ENCODE results near the gene GRHPR.

GRHPR gene

DNA sequence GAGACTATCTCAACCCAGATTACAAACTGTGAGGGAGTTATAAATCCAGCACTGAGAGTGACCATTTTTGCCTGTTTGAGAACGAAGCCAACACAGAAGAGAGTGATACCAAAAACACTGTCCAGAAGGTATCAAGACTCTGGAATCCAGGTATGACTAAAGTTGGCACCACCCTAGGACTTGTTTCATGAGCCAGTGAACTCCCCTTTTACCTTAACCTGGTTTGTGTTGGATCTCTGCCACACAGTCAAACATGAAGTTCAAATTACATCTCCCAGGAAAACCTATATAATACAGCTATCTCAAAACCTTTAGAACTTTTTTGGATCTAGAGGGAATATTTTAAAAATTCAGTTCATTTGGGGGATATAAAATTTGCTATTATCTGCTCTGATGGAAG lies 31.3 kb downstream of the GRHPR start:
- Histone ChIP-seq H3K9me3 (ENCODE audit: control extremely low read depth in 1 of 5, control insufficient read depth in 4 of 5, insufficient read depth in 2 of 5, low read depth in 1 of 5, low read length in 4 of 5) (peaks cover 0 to 4% (median 0%) of the 10 kb centered on the region in 5 experiments), H3K27me3 (replicated peaks in 2 of 5; ENCODE audit: control insufficient read depth in 4 of 5, insufficient read depth in 5 of 5, low read length in 4 of 5) (no peaks in the 10 kb centered on the region), H3K4me1 (ENCODE audit: control extremely low read depth in 1 of 4, control insufficient read depth in 4 of 4, insufficient read depth in 4 of 4, low read length in 3 of 4) (peaks cover 0 to 3% (median 2%) of the 10 kb centered on the region in 4 experiments), H3K36me3 (ENCODE audit: control insufficient read depth in 4 of 4, insufficient read depth in 4 of 4, low read length in 3 of 4) (peaks cover 3 to 18% (median 10%) of the 10 kb centered on the region in 4 experiments), H3K27ac (ENCODE audit: insufficient read depth in 1 of 2, low read depth in 1 of 2, low read length in 2 of 2, poor library complexity in 1 of 2, severe bottlenecking in 2 of 2) (no peak overlapping the region), H3K4me3 (ENCODE audit: control insufficient read depth in 1 of 7, extremely low read depth in 1 of 7, insufficient read depth in 4 of 7, low read depth in 2 of 7, low read length in 6 of 7) (no peak overlapping the region)
- ChIA-PET POLR2A (no interaction called here), CTCF (no interaction called here)
- DNase-seq = no peak
- WGBS (ENCODE audit: insufficient coverage) = 100% methylated on average over 1 of the region's 1 CpG

GRCh38 chr9:37454238-37454637 lies 31.7 kb downstream of the GRHPR start:
- Histone ChIP-seq H3K4me1 (ENCODE audit: control extremely low read depth in 1 of 4, control insufficient read depth in 4 of 4, insufficient read depth in 4 of 4, low read length in 3 of 4) (peaks cover 0 to 3% (median 2%) of the 10 kb centered on the region in 4 experiments), H3K27me3 (replicated peaks in 2 of 5; ENCODE audit: control insufficient read depth in 4 of 5, insufficient read depth in 5 of 5, low read length in 4 of 5) (no peaks in the 10 kb centered on the region), H3K9me3 (ENCODE audit: control extremely low read depth in 1 of 5, control insufficient read depth in 4 of 5, insufficient read depth in 2 of 5, low read depth in 1 of 5, low read length in 4 of 5) (peaks cover 0 to 4% (median 0%) of the 10 kb centered on the region in 5 experiments), H3K27ac (ENCODE audit: insufficient read depth in 1 of 2, low read depth in 1 of 2, low read length in 2 of 2, poor library complexity in 1 of 2, severe bottlenecking in 2 of 2) (no peak overlapping the region), H3K4me3 (ENCODE audit: control insufficient read depth in 1 of 7, extremely low read depth in 1 of 7, insufficient read depth in 4 of 7, low read depth in 2 of 7, low read length in 6 of 7) (no peak overlapping the region), H3K36me3 (ENCODE audit: control insufficient read depth in 4 of 4, insufficient read depth in 4 of 4, low read length in 3 of 4) (peaks cover 3 to 18% (median 10%) of the 10 kb centered on the region in 4 experiments)
- no peak for DNase-seq
- CTCF ChIA-PET = interaction anchor here (1.3 kb wide), 1 partner anchor 8 kb away, joined by 3 read pairs; no protein-coding TSS in a partner anchor
- POLR2A ChIA-PET = no interaction called here

DNA sequence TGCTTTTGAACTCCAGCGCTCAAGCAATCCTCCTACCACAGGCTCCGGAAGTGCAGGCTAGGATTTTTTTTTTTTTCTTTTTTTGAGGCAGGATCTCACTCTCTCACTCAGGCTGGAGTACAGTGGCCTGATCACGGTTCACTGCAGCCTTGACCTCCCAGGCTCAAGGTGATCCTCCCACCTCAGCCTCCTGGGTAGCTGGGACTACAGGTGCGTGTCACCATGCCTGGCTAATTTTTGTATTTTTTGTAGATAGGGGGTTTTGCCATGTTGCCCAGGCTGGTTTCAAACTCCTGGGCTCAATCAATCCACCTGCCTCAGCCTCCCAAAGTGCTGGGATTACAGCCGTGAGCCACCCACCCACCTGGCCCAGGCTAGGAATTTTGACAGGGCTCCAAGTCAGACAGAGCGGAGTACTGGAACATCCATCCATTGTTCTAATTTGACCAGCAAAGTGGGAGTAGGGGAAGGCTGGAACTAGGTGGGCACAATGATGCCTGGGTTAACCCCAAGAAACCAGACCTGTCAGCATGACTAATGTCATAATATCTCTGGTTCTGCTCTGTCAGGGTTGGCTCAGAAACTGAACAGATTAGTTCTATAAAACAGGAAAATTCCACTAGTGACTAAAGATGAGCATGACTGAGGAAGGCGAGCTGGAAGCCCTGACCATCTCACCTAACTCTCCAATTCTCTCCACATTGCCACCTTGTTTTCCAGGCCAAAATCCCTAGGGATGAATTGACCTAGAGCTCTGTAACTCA lies 33.6 kb downstream of the GRHPR start:
- POLR2A ChIA-PET = no interaction called here

GRCh38 chr9:37456817-37457216 lies 34.3 kb downstream of the GRHPR start:
- ChIA-PET POLR2A (no interaction called here), CTCF (interaction anchor here (0.9 to 1.1 kb wide), 2 partner anchors 41 to 50 kb away, joined by 3 read pairs; no protein-coding TSS in a partner anchor)
- H3K27me3 ChIP-seq (replicated peaks in 2 of 5; ENCODE audit: control insufficient read depth in 4 of 5, insufficient read depth in 5 of 5, low read length in 4 of 5) = no peaks in the 10 kb centered on the region
- DNase-seq = no peak
- peaks cover 0 to 10% (median 5%) of the 10 kb centered on the region in 4 experiments for H3K36me3 ChIP-seq (ENCODE audit: control insufficient read depth in 4 of 4, insufficient read depth in 4 of 4, low read length in 3 of 4)
- no peak overlapping the region for H3K27ac ChIP-seq (ENCODE audit: insufficient read depth in 1 of 2, low read depth in 1 of 2, low read length in 2 of 2, poor library complexity in 1 of 2, severe bottlenecking in 2 of 2)
- no CpG with 5 or more reads among the region's 1 CpG for WGBS (ENCODE audit: insufficient coverage)
- H3K4me3 ChIP-seq (ENCODE audit: control insufficient read depth in 1 of 7, extremely low read depth in 1 of 7, insufficient read depth in 4 of 7, low read depth in 2 of 7, low read length in 6 of 7) = no peak overlapping the region
- peaks cover 0 to 4% (median 0%) of the 10 kb centered on the region in 5 experiments for H3K9me3 ChIP-seq (ENCODE audit: control extremely low read depth in 1 of 5, control insufficient read depth in 4 of 5, insufficient read depth in 2 of 5, low read depth in 1 of 5, low read length in 4 of 5)
- H3K4me1 ChIP-seq (ENCODE audit: control extremely low read depth in 1 of 4, control insufficient read depth in 4 of 4, insufficient read depth in 4 of 4, low read length in 3 of 4) = peaks cover 0 to under 1% (median 0%) of the 10 kb centered on the region in 4 experiments

More for the DNA sequence above, 33.6 kb downstream of the GRHPR start:
- Histone ChIP-seq H3K27ac (ENCODE audit: insufficient read depth in 1 of 2, low read depth in 1 of 2, low read length in 2 of 2, poor library complexity in 1 of 2, severe bottlenecking in 2 of 2) (no peak overlapping the region), H3K36me3 (ENCODE audit: control insufficient read depth in 4 of 4, insufficient read depth in 4 of 4, low read length in 3 of 4) (peaks cover 0 to 10% (median 5%) of the 10 kb centered on the region in 4 experiments), H3K4me3 (ENCODE audit: control insufficient read depth in 1 of 7, extremely low read depth in 1 of 7, insufficient read depth in 4 of 7, low read depth in 2 of 7, low read length in 6 of 7) (no peak overlapping the region), H3K9me3 (ENCODE audit: control extremely low read depth in 1 of 5, control insufficient read depth in 4 of 5, insufficient read depth in 2 of 5, low read depth in 1 of 5, low read length in 4 of 5) (peaks cover 0 to 4% (median 0%) of the 10 kb centered on the region in 5 experiments), H3K27me3 (replicated peaks in 2 of 5; ENCODE audit: control insufficient read depth in 4 of 5, insufficient read depth in 5 of 5, low read length in 4 of 5) (no peaks in the 10 kb centered on the region), H3K4me1 (ENCODE audit: control extremely low read depth in 1 of 4, control insufficient read depth in 4 of 4, insufficient read depth in 4 of 4, low read length in 3 of 4) (peaks cover 0 to 3% (median 2%) of the 10 kb centered on the region in 4 experiments)
- CTCF ChIA-PET = interaction anchor here (0.9 to 1.1 kb wide), 2 partner anchors 41 to 49 kb away, joined by 3 read pairs; no protein-coding TSS in a partner anchor
- no peak for DNase-seq
- WGBS (ENCODE audit: insufficient coverage) = 98% methylated on average over 4 of the region's 7 CpGs

DNA sequence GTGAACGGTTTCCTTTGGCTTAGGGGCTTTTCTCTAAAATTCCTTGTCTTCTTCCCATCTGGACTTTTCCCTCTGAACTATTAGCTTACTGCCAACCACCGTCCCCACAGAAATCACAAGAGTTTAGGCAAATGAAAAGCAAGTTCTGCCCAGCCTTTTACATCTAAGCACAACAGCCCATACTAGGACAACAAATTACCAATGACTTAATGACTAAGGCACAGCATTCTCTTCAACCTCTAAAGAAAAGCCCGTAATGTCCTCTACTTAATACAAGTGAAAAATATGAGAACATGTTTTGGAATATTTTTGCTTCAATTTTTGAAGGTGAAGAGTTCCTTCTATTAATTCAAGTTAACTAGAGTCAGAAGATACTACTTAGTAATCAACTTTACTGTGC lies 41.5 kb downstream of the GRHPR start:
- no peaks in the 10 kb centered on the region for H3K27me3 ChIP-seq (replicated peaks in 2 of 5; ENCODE audit: control insufficient read depth in 4 of 5, insufficient read depth in 5 of 5, low read length in 4 of 5)
- H3K9me3 ChIP-seq (ENCODE audit: control extremely low read depth in 1 of 5, control insufficient read depth in 4 of 5, insufficient read depth in 2 of 5, low read depth in 1 of 5, low read length in 4 of 5) = no peaks in the 10 kb centered on the region
- H3K4me3 ChIP-seq (ENCODE audit: control insufficient read depth in 1 of 7, extremely low read depth in 1 of 7, insufficient read depth in 4 of 7, low read depth in 2 of 7, low read length in 6 of 7) = peak overlapping the region in 6 of 7 experiments; percentile 79 to 97 (median 93)
- WGBS (ENCODE audit: insufficient coverage) = 75% methylated on average over 2 of the region's 3 CpGs
- peaks cover 9 to 34% (median 20%) of the 10 kb centered on the region in 4 experiments for H3K4me1 ChIP-seq (ENCODE audit: control extremely low read depth in 1 of 4, control insufficient read depth in 4 of 4, insufficient read depth in 4 of 4, low read length in 3 of 4)
- H3K36me3 ChIP-seq (ENCODE audit: control insufficient read depth in 4 of 4, insufficient read depth in 4 of 4, low read length in 3 of 4) = no peaks in the 10 kb centered on the region
- ChIA-PET CTCF (interaction anchor here (1.0 to 1.6 kb wide), 3 partner anchors 17 to 128 kb away, joined by 3 read pairs; no protein-coding TSS in a partner anchor), POLR2A (no interaction called here)
- DNase-seq = no peak
- peak overlapping the region; percentile 96 to 97 for H3K27ac ChIP-seq (ENCODE audit: insufficient read depth in 1 of 2, low read depth in 1 of 2, low read length in 2 of 2, poor library complexity in 1 of 2, severe bottlenecking in 2 of 2)

DNA sequence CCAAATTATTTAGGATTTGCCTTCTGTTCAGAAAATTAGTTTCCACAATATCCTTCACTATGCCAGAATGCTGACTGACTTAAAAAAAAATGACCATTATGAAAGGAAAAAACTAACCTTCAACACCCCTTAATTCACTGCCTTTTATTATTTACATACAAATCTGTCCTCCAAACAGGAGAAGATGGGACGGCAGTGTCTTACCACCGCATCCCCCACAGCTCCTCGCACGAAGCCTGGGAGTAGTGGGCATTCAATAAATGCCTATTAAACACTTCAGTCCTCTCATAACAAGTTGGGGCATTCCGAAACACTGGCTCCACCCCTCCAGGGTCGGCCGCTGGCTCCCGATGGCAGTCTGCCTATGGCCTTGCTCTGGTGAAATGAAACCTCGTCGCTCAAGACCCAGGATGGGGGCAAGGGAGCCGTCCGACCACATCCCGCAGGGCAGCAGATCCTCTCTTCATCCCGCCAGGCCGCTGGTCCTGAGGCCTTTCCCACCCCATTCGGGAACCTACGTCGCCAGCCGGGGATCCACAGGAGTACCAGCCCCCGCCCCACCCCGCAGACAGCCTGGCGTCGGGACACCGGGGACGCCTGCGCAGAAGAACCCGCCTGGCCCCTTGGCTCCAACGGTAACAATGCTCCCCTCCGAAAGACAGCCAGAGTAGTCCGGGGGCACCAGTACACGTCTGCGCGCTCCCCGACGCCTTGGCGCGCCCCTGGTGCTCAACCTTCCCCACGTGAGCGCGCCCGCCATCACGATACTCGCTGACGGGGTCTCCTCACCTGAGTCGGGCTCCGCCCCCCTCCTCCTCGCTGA lies 42.1 kb downstream of the GRHPR start:
- Histone ChIP-seq H3K9me3 (ENCODE audit: control extremely low read depth in 1 of 5, control insufficient read depth in 4 of 5, insufficient read depth in 2 of 5, low read depth in 1 of 5, low read length in 4 of 5) (no peaks in the 10 kb centered on the region), H3K27me3 (replicated peaks in 2 of 5; ENCODE audit: control insufficient read depth in 4 of 5, insufficient read depth in 5 of 5, low read length in 4 of 5) (no peaks in the 10 kb centered on the region), H3K4me1 (ENCODE audit: control extremely low read depth in 1 of 4, control insufficient read depth in 4 of 4, insufficient read depth in 4 of 4, low read length in 3 of 4) (peaks cover 9 to 34% (median 20%) of the 10 kb centered on the region in 4 experiments), H3K36me3 (ENCODE audit: control insufficient read depth in 4 of 4, insufficient read depth in 4 of 4, low read length in 3 of 4) (no peaks in the 10 kb centered on the region), H3K4me3 (ENCODE audit: control insufficient read depth in 1 of 7, extremely low read depth in 1 of 7, insufficient read depth in 4 of 7, low read depth in 2 of 7, low read length in 6 of 7) (peak overlapping the region; percentile 79 to 97 (median 92)), H3K27ac (ENCODE audit: insufficient read depth in 1 of 2, low read depth in 1 of 2, low read length in 2 of 2, poor library complexity in 1 of 2, severe bottlenecking in 2 of 2) (peak overlapping the region; percentile 96 to 97)
- ChIA-PET POLR2A (interaction anchor here (0.5 kb wide), 1 partner anchor 1179 kb away, joined by 3 read pairs; no protein-coding TSS in a partner anchor), CTCF (interaction anchor here (1.0 to 1.6 kb wide), 3 partner anchors 17 to 127 kb away, joined by 3 read pairs; no protein-coding TSS in a partner anchor)
- WGBS (ENCODE audit: insufficient coverage) = under 1% methylated on average over 46 of the region's 47 CpGs
- peak; percentile 90 to 96 (median 90) for DNase-seq
